ENCODE data around the gene RSPH3. TPM values are rescaled to one million over a fixed set of nuclear protein-coding genes. Genes with fewer than 3 reads are reported as not detected.
"Not testable (repeated sequence)": the region's sequence is repeated elsewhere in the genome, so short reads cannot be mapped to it uniquely, and the experiment has no call there.

The RSPH3 gene
- total RNA-seq, 2 experiments from 2014 or later = 2.4 to 2.9 TPM

DNA sequence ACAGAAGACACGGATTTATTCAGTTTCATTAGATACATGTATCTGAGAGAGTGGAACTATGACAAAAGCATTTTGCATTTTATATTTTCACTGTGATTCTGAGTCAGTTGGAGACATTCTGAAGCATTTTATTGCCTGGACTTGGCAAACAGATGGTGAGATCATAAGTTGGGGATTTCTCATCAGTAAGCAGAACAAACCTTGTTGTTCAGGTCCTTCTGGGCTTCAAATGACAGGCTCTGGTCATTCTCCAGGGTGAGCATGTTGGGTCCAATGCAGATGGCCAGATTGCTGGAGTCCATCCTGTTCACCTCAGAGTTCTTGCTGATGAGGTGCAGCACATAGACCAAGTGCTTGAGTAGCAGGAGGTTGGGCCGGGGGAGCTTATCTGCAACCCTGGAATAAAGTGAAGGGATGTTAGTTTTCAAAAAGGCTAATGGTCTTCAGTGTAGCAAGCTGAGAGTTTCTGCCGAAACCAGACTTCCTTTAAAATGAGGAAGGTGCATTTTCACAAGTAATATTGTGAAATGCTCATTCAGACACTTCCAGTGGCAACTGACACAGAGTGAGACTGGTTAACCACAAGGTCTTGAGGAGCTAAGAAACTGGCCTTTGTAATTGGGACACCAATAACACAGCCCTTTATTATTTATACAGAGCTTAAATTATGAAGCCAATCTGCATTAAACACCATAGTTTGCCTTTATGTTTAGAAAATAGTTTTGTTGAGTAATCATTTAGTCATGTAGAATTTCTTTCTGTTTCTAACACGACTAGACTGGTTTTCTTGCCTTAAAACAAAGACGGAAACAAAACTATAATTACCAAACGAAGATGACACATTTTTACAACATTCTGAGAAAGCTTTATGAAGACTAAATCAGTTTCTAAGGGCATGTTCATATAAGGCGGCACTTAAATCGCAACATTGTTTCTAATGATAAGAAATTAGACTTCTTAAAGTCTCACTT, 39.2 kb upstream of the RSPH3 start:
- H3K36me3 Mint-ChIP-seq (ENCODE audit: low read depth) = peaks cover 90% of the 10 kb centered on the region
- H3K27me3 Mint-ChIP-seq = no peaks in the 10 kb centered on the region
- H3K9me3 Mint-ChIP-seq = no peaks in the 10 kb centered on the region
- peak overlapping the region; percentile 97 for H3K4me3 Mint-ChIP-seq
- peak; percentile 39 for DNase-seq
- peaks cover 58% of the 10 kb centered on the region for H3K4me1 Mint-ChIP-seq
- POLR2A ChIA-PET = interaction anchor here (0.7 to 1.2 kb wide), 3 partner anchors 21 to 69 kb away, joined by 3 read pairs; no protein-coding TSS in a partner anchor
- peak overlapping the region; percentile 97 for H3K27ac Mint-ChIP-seq
- CTCF ChIA-PET = interaction anchor here (0.5 to 7.7 kb wide), 5 partner anchors 26 to 458 kb away, joined by 3 to 113 read pairs (median 5); no protein-coding TSS in a partner anchor

DNA sequence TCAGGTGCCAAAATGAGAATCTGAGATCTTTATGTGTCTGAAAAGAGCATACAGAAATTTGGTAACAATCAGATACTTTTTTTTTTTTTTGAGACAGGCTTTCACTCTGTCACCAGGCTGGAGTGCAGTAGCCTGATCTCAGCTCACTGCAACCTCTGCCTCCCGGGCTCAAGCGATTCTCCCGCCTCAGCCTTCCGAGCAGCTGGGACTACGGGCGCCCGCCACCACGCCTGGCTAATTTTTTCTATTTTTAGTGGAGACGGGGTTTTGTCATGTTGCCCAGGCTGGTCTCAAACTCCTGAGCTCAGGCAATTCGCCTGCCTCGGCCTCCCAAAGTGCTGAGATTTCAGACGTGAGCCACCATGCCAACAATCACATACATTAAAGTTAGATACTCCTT, 38.3 kb upstream of the RSPH3 start:
- H3K4me1 Mint-ChIP-seq = peaks cover 58% of the 10 kb centered on the region
- H3K27me3 Mint-ChIP-seq, H3K9me3 Mint-ChIP-seq, POLR2A ChIA-PET, H3K4me3 Mint-ChIP-seq, H3K27ac Mint-ChIP-seq, DNase-seq: not testable (repeated sequence)
- CTCF ChIA-PET = interaction anchor here (1.5 to 7.7 kb wide), 2 partner anchors 29 to 69 kb away, joined by 4 to 113 read pairs; no protein-coding TSS in a partner anchor
- peaks cover 85% of the 10 kb centered on the region for H3K36me3 Mint-ChIP-seq (ENCODE audit: low read depth)

- ChIA-PET POLR2A (no interaction called here), CTCF (interaction anchor here (1.5 kb wide), 1 partner anchor 29 kb away, joined by 4 read pairs; no protein-coding TSS in a partner anchor)
- Mint-ChIP-seq H3K27ac (no peak overlapping the region), H3K4me1 (peaks cover 55% of the 10 kb centered on the region), H3K36me3 (ENCODE audit: low read depth) (peaks cover 80% of the 10 kb centered on the region), H3K27me3 (no peaks in the 10 kb centered on the region), H3K4me3 (no peak overlapping the region), H3K9me3 (no peaks in the 10 kb centered on the region)
- DNase-seq = no peak
Measured at GRCh38 chr6:159037756-159038290, 37.8 kb upstream of the RSPH3 start.

DNA sequence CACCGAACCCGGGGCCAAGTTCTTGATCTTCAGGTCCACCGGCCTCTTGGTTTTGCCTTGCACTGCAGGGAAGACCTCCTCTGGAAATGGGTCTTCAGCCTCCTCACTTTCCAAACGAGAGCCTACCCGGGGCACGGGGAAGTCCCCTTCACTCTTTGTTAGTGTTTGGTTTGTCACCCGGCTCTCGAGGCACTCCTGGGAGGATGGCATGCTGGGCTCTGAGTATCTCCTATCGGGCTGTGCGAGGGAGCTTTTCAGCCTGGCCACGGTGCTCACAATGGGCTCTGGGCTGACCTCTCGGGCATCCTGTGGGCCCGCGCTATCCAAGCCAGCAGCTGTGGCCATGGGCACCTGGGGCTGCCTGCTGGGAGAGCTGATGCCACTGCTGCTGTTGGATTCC, 36.7 kb upstream of the RSPH3 start:
- Mint-ChIP-seq H3K36me3 (ENCODE audit: low read depth) (peaks cover 68% of the 10 kb centered on the region), H3K9me3 (no peaks in the 10 kb centered on the region), H3K4me3 (no peak overlapping the region), H3K27ac (peak overlapping the region; percentile 66), H3K4me1 (peaks cover 47% of the 10 kb centered on the region), H3K27me3 (no peaks in the 10 kb centered on the region)
- POLR2A ChIA-PET = interaction anchor here (0.7 kb wide), 1 partner anchor 27 kb away, joined by 3 read pairs; no protein-coding TSS in a partner anchor
- CTCF ChIA-PET = interaction anchor here (0.6 to 2.0 kb wide), 5 partner anchors 9 to 98 kb away, joined by 3 to 5 read pairs (median 4); no protein-coding TSS in a partner anchor
- no peak for DNase-seq

- Mint-ChIP-seq H3K4me3 (no peak overlapping the region), H3K27ac (no peak overlapping the region), H3K27me3 (no peaks in the 10 kb centered on the region), H3K36me3 (ENCODE audit: low read depth) (peaks cover 60% of the 10 kb centered on the region), H3K4me1 (peaks cover 39% of the 10 kb centered on the region), H3K9me3 (no peaks in the 10 kb centered on the region)
- CTCF ChIA-PET = interaction anchor here (0.7 to 2.0 kb wide), 7 partner anchors 11 to 99 kb away, joined by 3 to 5 read pairs (median 4); no protein-coding TSS in a partner anchor
- POLR2A ChIA-PET = no interaction called here
- no peak for DNase-seq
Measured at GRCh38 chr6:159035891-159036290, 35.9 kb upstream of the RSPH3 start.

- no peak overlapping the region for H3K27ac Mint-ChIP-seq
- no peaks in the 10 kb centered on the region for H3K27me3 Mint-ChIP-seq
- CTCF ChIA-PET = interaction anchor here (0.7 to 3.1 kb wide), 3 partner anchors 9 to 74 kb away, joined by 3 to 11 read pairs (median 4); no protein-coding TSS in a partner anchor
- no peaks in the 10 kb centered on the region for H3K9me3 Mint-ChIP-seq
- peaks cover 16% of the 10 kb centered on the region for H3K4me1 Mint-ChIP-seq
- no peak overlapping the region for H3K4me3 Mint-ChIP-seq
- H3K36me3 Mint-ChIP-seq (ENCODE audit: low read depth) = peaks cover 37% of the 10 kb centered on the region
- no peak for DNase-seq
- POLR2A ChIA-PET = interaction anchor here (0.8 kb wide), 1 partner anchor 9 kb away, joined by 3 read pairs; no protein-coding TSS in a partner anchor
Measured at GRCh38 chr6:159033160-159034049, 33.4 kb upstream of the RSPH3 start.

DNA sequence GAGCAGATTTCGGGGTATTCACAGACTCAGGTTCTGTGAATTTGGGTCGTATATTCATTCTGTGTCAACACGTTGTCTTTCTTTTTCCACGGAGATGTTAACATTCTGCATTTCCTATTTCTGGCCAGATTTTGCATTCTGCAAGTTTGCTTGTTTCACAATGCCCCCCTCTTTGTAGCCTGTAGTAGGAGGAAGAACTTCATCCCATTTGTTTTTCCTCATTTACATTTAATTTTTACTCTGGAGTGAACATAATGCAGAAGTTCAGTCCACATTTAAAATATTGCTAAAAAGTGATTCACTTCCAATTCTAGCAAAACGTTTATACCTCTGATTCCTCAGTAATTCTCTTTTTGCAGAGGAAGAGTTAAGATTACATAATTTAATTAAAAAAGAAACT, 31.8 kb upstream of the RSPH3 start:
- CTCF ChIA-PET = interaction anchor here (1.2 to 3.1 kb wide), 4 partner anchors 11 to 94 kb away, joined by 3 to 11 read pairs (median 5); no protein-coding TSS in a partner anchor
- no peak for DNase-seq
- H3K27ac Mint-ChIP-seq = no peak overlapping the region
- peaks cover 5% of the 10 kb centered on the region for H3K9me3 Mint-ChIP-seq
- no peak overlapping the region for H3K4me3 Mint-ChIP-seq
- H3K27me3 Mint-ChIP-seq = no peaks in the 10 kb centered on the region
- POLR2A ChIA-PET = no interaction called here
- H3K36me3 Mint-ChIP-seq (ENCODE audit: low read depth) = peaks cover 28% of the 10 kb centered on the region
- peaks cover 8% of the 10 kb centered on the region for H3K4me1 Mint-ChIP-seq

- Mint-ChIP-seq H3K9me3 (peaks cover 14% of the 10 kb centered on the region), H3K4me3 (no peak overlapping the region), H3K27me3 (no peaks in the 10 kb centered on the region), H3K36me3 (ENCODE audit: low read depth) (peaks cover 20% of the 10 kb centered on the region), H3K4me1 (no peaks in the 10 kb centered on the region), H3K27ac (no peak overlapping the region)
- DNase-seq = no peak
- ChIA-PET CTCF (interaction anchor here (0.8 kb wide), 1 partner anchor 21 kb away, joined by 3 read pairs; no protein-coding TSS in a partner anchor), POLR2A (no interaction called here)
Measured at GRCh38 chr6:159030168-159030567, 30.2 kb upstream of the RSPH3 start.

DNA sequence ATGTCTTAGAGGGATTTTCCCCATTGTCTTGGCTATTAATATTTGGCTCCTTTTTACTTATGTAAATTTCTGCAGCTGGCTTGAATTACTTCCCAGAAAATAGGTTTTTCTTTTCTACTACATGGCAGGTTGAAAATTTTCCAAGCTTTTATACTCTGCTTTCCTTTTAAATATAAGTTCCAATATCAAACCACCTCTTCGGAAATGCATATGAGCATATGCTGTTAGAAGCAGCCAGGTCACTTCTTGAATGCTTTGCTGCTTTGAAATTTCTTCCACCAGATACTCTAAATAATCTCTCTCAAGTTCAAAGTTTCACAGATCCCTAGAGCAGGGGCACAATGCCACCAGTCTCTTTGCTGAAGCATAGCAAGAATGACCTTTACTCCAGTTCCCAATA, 25.2 kb upstream of the RSPH3 start:
- H3K4me3 Mint-ChIP-seq, H3K27ac Mint-ChIP-seq, POLR2A ChIA-PET, H3K4me1 Mint-ChIP-seq, H3K27me3 Mint-ChIP-seq, DNase-seq: not testable (repeated sequence)
- peaks cover 31% of the 10 kb centered on the region for H3K36me3 Mint-ChIP-seq (ENCODE audit: low read depth)
- peaks cover 33% of the 10 kb centered on the region for H3K9me3 Mint-ChIP-seq
- CTCF ChIA-PET = interaction anchor here (1.6 kb wide), 1 partner anchor 10 kb away, joined by 4 read pairs; no protein-coding TSS in a partner anchor

DNA sequence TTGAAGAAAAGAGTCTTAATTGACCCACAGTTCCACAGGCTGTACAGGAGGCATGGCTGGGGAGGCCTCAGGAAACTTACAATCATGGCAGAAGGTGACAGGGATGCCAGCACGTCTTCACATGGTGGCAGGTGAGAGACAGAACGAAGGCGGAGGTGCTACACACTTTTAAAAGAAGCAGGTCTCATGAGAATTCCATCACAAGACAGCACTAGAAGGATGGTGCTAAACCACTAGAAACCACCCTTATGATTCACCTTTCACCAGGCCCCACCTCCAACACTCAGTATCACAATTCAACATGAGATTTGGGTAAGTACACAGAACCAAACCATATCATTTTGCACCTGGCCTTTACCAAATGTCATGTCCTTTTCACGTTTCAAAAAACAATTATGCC, 23.9 kb upstream of the RSPH3 start:
- no peak overlapping the region for H3K4me3 Mint-ChIP-seq
- POLR2A ChIA-PET = no interaction called here
- H3K9me3 Mint-ChIP-seq = peaks cover 33% of the 10 kb centered on the region
- CTCF ChIA-PET = interaction anchor here (1.0 kb wide), 1 partner anchor 13 kb away, joined by 3 read pairs; no protein-coding TSS in a partner anchor
- DNase-seq = no peak
- no peak overlapping the region for H3K27ac Mint-ChIP-seq
- H3K27me3 Mint-ChIP-seq = no peaks in the 10 kb centered on the region
- H3K36me3 Mint-ChIP-seq (ENCODE audit: low read depth) = peaks cover 31% of the 10 kb centered on the region
- peaks cover 9% of the 10 kb centered on the region for H3K4me1 Mint-ChIP-seq

- DNase-seq = no peak
- peaks cover 18% of the 10 kb centered on the region for H3K9me3 Mint-ChIP-seq
- CTCF ChIA-PET = interaction anchor here (3.2 to 3.9 kb wide), 2 partner anchors 12 to 115 kb away, joined by 15 to 16 read pairs; no protein-coding TSS in a partner anchor
- H3K27ac Mint-ChIP-seq = no peak overlapping the region
- no peaks in the 10 kb centered on the region for H3K27me3 Mint-ChIP-seq
- no peak overlapping the region for H3K4me3 Mint-ChIP-seq
- POLR2A ChIA-PET = no interaction called here
- peaks cover 19% of the 10 kb centered on the region for H3K36me3 Mint-ChIP-seq (ENCODE audit: low read depth)
- peaks cover 28% of the 10 kb centered on the region for H3K4me1 Mint-ChIP-seq
Measured at GRCh38 chr6:159020011-159020410, 20.0 kb upstream of the RSPH3 start.

Measured in activated CD4-positive, alpha-beta T cell treated with anti-CD3 and anti-CD28 coated beads, Interleukin-2, amount 10 ng/mL, durations not matched to agents 7 days and 5 days (primary cell).